ENCODE results near the gene NIPBL. TPM values are rescaled to one million over a fixed set of nuclear protein-coding genes. Genes with fewer than 3 reads are reported as not detected.

NIPBL gene
- total RNA-seq: 16.2 and 16.5 TPM in 2 replicates

GRCh38 chr5:36876299-36876964 lies at the start of gene NIPBL:
TSS of gene NIPBL (plus strand) at chr5:36876769. CDS start at chr5:36953697, 76,928 bp downstream.

